ENCODE results near the gene SLC38A7. TPM values are rescaled to one million over a fixed set of nuclear protein-coding genes. Genes with fewer than 3 reads are reported as not detected.

The SLC38A7 gene
- polyA plus RNA-seq, 3 donors = 5.1 to 23.4 (median 7.4) TPM

DNA sequence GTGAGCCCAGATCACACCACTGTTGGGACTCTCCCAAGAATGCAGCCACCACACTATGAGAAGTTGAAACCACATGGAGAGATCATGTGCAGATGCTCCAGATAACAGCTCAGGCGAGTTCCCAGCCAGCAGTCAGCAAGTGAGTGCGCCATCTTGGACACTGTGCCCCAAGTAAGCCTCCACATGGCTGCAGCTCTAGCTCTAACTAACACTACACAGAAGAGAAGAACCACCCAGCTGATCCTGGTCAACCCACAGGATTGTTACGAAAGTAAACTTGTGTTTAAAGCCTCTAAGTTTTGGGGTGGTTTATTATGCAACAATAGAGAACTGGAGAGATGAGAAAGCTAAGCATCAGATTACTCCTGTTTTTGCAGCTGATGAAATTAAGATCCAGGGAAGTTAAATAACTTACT lies 25.8 kb downstream of the SLC38A7 start:
- H3K4me3 Mint-ChIP-seq = no peak overlapping the region
- Histone ChIP-seq H3K9ac (ENCODE audit: insufficient read depth, low read length, poor library complexity, severe bottlenecking) (no peak overlapping the region), H3K4me1 (ENCODE audit: control insufficient read depth in 1 of 2, insufficient read depth in 2 of 2, low read length in 2 of 2) (no peaks in the 10 kb centered on the region), H3K36me3 (replicated peaks in 1 of 2; ENCODE audit: control insufficient read depth in 1 of 2, insufficient read depth in 2 of 2, low read length in 2 of 2) (no peaks in the 10 kb centered on the region), H3K9me3 (replicated peaks in 1 of 2; ENCODE audit: control insufficient read depth in 1 of 2, insufficient read depth in 1 of 2, low read length in 2 of 2) (peaks cover 0 to 3% of the 10 kb centered on the region in 2 donors), H3K4me3 (replicated peaks in 1 of 3; ENCODE audit: low read depth in 2 of 3, low read length in 3 of 3) (no peak overlapping the region), H3K27ac (ENCODE audit: low read depth in 1 of 2, low read length in 2 of 2) (no peak overlapping the region), H4K20me1 (ENCODE audit: insufficient read depth, low read length) (no peaks in the 10 kb centered on the region), H3K4me2 (replicated peaks; ENCODE audit: extremely low read depth, low read length, poor library complexity, severe bottlenecking) (no peak overlapping the region), H2AFZ (ENCODE audit: insufficient read depth, low read depth, low read length, poor library complexity, severe bottlenecking) (no peak overlapping the region), H3K27me3 (ENCODE audit: control insufficient read depth in 2 of 2, insufficient read depth in 2 of 2, low read length in 2 of 2) (no peaks in the 10 kb centered on the region), H3K79me2 (ENCODE audit: insufficient read depth, low read length) (no peaks in the 10 kb centered on the region)
- no peaks in the 10 kb centered on the region for H3K4me1 Mint-ChIP-seq
- H3K36me3 Mint-ChIP-seq = no peaks in the 10 kb centered on the region
- peaks cover 6 to 9% (median 8%) of the 10 kb centered on the region in 3 donors for H3K27me3 Mint-ChIP-seq (ENCODE audit: low read depth in 3 of 3)
- TF ChIP-seq, protein P1, sequence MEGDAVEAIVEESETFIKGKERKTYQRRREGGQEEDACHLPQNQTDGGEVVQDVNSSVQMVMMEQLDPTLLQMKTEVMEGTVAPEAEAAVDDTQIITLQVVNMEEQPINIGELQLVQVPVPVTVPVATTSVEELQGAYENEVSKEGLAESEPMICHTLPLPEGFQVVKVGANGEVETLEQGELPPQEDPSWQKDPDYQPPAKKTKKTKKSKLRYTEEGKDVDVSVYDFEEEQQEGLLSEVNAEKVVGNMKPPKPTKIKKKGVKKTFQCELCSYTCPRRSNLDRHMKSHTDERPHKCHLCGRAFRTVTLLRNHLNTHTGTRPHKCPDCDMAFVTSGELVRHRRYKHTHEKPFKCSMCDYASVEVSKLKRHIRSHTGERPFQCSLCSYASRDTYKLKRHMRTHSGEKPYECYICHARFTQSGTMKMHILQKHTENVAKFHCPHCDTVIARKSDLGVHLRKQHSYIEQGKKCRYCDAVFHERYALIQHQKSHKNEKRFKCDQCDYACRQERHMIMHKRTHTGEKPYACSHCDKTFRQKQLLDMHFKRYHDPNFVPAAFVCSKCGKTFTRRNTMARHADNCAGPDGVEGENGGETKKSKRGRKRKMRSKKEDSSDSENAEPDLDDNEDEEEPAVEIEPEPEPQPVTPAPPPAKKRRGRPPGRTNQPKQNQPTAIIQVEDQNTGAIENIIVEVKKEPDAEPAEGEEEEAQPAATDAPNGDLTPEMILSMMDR (IDR thresholded peaks at IDR 0.05) = no peak
- no peak for DNase-seq
- peak overlapping the region in 1 of 7 donors; percentile 9 for H3K27ac Mint-ChIP-seq
- intact Hi-C loops (cut with micrococcal nuclease) = no loop called here
- WGBS (ENCODE audit: insufficient coverage) = 83% methylated on average over 1 of the region's 3 CpGs
- H3K9me3 Mint-ChIP-seq = peaks cover 0 to 4% (median 0%) of the 10 kb centered on the region in 7 donors

DNA sequence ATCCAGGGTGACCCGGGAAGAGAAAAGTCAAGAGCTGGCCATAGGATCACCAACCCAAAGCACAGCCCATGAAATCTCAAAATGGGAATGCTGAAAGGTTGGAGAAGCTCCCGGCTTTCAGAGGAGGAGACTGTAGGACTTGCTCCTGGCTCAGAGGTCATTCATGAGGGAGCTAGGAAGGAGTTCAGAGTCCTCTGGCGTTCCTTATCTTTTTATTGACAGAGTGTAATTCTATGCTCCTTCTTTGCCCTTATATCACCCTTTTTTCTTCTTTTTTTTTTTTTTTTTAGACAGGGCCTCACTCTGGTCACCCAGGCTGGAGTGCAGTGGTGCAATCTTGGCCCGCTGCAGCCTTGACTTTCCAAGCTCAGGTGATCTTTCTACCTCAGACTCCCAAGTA lies 27.7 kb downstream of the SLC38A7 start:
- H3K4me1 ChIP-seq (ENCODE audit: control insufficient read depth in 1 of 2, insufficient read depth in 2 of 2, low read length in 2 of 2) = no peaks in the 10 kb centered on the region
- H3K4me2 ChIP-seq (replicated peaks; ENCODE audit: extremely low read depth, low read length, poor library complexity, severe bottlenecking) = no peak overlapping the region
- H3K9me3 ChIP-seq (replicated peaks in 1 of 2; ENCODE audit: control insufficient read depth in 1 of 2, insufficient read depth in 1 of 2, low read length in 2 of 2) = peaks cover 0 to 3% of the 10 kb centered on the region in 2 donors
- Mint-ChIP-seq H3K27ac (no peak overlapping the region), H3K27me3 (ENCODE audit: low read depth in 3 of 3) (peaks cover 6 to 12% (median 7%) of the 10 kb centered on the region in 3 donors), H3K4me3 (no peak overlapping the region), H3K36me3 (no peaks in the 10 kb centered on the region), H3K4me1 (no peaks in the 10 kb centered on the region), H3K9me3 (peaks cover 0 to 4% (median 0%) of the 10 kb centered on the region in 7 donors)
- no peaks in the 10 kb centered on the region for H3K27me3 ChIP-seq (ENCODE audit: control insufficient read depth in 2 of 2, insufficient read depth in 2 of 2, low read length in 2 of 2)
- intact Hi-C loops (cut with micrococcal nuclease) = no loop called here
- no peak overlapping the region for H2AFZ ChIP-seq (ENCODE audit: insufficient read depth, low read depth, low read length, poor library complexity, severe bottlenecking)
- no peaks in the 10 kb centered on the region for H3K79me2 ChIP-seq (ENCODE audit: insufficient read depth, low read length)
- TF ChIP-seq, protein P1 (IDR thresholded peaks at IDR 0.05) = no peak
- no peaks in the 10 kb centered on the region for H4K20me1 ChIP-seq (ENCODE audit: insufficient read depth, low read length)
- DNase-seq = no peak
- no CpG with 5 or more reads among the region's 4 CpGs for WGBS (ENCODE audit: insufficient coverage)
- no peak overlapping the region for H3K27ac ChIP-seq (ENCODE audit: low read depth in 1 of 2, low read length in 2 of 2)
- H3K36me3 ChIP-seq (replicated peaks in 1 of 2; ENCODE audit: control insufficient read depth in 1 of 2, insufficient read depth in 2 of 2, low read length in 2 of 2) = no peaks in the 10 kb centered on the region
- H3K4me3 ChIP-seq (replicated peaks in 1 of 3; ENCODE audit: low read depth in 2 of 3, low read length in 3 of 3) = no peak overlapping the region
- no peak overlapping the region for H3K9ac ChIP-seq (ENCODE audit: insufficient read depth, low read length, poor library complexity, severe bottlenecking)

All from CD14-positive monocyte (primary cell).